NT2/D1 (cell line): ENCODE results near the gene PPIL4.

Experiments
- YY1 ChIP-seq: IDR thresholded peaks from 2 replicates; pipeline ENCODE4 v1.6.1; 2011; ENCODE audit not compliant: insufficient read length, insufficient read depth
- ZNF274 ChIP-seq: IDR thresholded peaks from 2 replicates; pipeline ENCODE4 v1.6.1; 2011; ENCODE audit warnings: mild to moderate bottlenecking, low read depth, low read length

- TF ChIP-seq YY1 (no peak), ZNF274 (no peak)
Observed at GRCh38 chr6:149487316-149487715, 58.5 kb downstream of the PPIL4 start.
